Transverse colon (tissue), 4 donors: ENCODE data around the gene DDX39B.

Experiments used
- EP300 ChIP-seq: sonication (generic); formaldehyde crosslinking; IDR thresholded peaks from one replicate; pipeline ENCODE4 v1.6.1; 2017; ENCODE audit warnings: antibody characterized with exemption, low read depth
- POLR2A ChIP-seq: fragments of 450-650 bp; IDR thresholded peaks from one replicate; pipeline ENCODE4 v1.6.1; 2016; ENCODE audit warnings: antibody characterized with exemption, mild to moderate bottlenecking, moderate library complexity
- POLR2AphosphoS5 ChIP-seq, 3 donors: sonication (generic); formaldehyde crosslinking; IDR thresholded peaks; one replicate each; pipeline ENCODE4 v1.6.1; 2016; ENCODE audit warnings: antibody characterized with exemption in 3 of 3
- TF ChIP-seq, protein P1 (sequence below), 5 experiments: fragments of 200-600 bp in 3 of 5; fragments of 450-650 bp in 2 of 5; sonication (generic) in 3 of 5; IDR thresholded peaks; 1 replicate in 2 of 5; 2 replicates in 3 of 5; pipeline ENCODE4 v1.5.1; 2016 to 2017; ENCODE audit warnings: antibody characterized with exemption in 5 of 5, inconsistent platforms in 3 of 5, mild to moderate bottlenecking in 2 of 5, moderate library complexity in 1 of 5

DNA sequence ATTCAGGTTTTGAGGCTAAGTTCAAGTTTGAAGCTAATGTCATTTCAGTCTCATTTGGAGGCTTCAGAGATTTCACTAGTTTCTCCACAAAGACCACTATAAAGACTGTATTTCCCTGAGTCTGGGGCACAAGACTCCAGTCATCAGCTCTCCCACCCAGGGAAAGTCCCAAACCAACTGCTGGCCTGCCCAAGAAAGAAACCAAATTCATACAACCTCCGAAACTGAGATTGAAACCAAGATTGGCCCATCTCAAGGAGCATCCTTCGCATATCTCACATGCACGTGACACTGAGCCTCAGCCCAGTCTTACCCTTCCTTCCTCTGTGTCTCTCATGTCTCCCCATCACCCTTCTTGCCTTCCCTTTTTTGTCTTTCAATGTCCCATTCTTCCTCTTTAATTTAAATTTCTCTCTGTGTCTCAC, 26.7 kb upstream of the DDX39B start:
- TF ChIP-seq EP300 (no peak), POLR2A (no peak), POLR2AphosphoS5 (IDR thresholded peaks at IDR 0.05) (no peak)
- TF ChIP-seq, protein P1, sequence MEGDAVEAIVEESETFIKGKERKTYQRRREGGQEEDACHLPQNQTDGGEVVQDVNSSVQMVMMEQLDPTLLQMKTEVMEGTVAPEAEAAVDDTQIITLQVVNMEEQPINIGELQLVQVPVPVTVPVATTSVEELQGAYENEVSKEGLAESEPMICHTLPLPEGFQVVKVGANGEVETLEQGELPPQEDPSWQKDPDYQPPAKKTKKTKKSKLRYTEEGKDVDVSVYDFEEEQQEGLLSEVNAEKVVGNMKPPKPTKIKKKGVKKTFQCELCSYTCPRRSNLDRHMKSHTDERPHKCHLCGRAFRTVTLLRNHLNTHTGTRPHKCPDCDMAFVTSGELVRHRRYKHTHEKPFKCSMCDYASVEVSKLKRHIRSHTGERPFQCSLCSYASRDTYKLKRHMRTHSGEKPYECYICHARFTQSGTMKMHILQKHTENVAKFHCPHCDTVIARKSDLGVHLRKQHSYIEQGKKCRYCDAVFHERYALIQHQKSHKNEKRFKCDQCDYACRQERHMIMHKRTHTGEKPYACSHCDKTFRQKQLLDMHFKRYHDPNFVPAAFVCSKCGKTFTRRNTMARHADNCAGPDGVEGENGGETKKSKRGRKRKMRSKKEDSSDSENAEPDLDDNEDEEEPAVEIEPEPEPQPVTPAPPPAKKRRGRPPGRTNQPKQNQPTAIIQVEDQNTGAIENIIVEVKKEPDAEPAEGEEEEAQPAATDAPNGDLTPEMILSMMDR (IDR thresholded peaks at IDR 0.05), result no peak
